ENCODE data around the gene VPS52. TPM values are rescaled to one million over a fixed set of nuclear protein-coding genes. Genes with fewer than 3 reads are reported as not detected.
"Not testable (repeated sequence)": the region's sequence is repeated elsewhere in the genome, so short reads cannot be mapped to it uniquely, and the experiment has no call there.

Gene VPS52
- polyA plus RNA-seq, 3 donors = 71.3 to 95.2 (median 91.5) TPM

- no peak for DNase-seq
Observed at GRCh38 chr6:33271117-33271467, 584 bp downstream of the VPS52 start.

- DNase-seq = no peak
Observed at GRCh38 chr6:33264015-33264414, 7.7 kb downstream of the VPS52 start.

DNA sequence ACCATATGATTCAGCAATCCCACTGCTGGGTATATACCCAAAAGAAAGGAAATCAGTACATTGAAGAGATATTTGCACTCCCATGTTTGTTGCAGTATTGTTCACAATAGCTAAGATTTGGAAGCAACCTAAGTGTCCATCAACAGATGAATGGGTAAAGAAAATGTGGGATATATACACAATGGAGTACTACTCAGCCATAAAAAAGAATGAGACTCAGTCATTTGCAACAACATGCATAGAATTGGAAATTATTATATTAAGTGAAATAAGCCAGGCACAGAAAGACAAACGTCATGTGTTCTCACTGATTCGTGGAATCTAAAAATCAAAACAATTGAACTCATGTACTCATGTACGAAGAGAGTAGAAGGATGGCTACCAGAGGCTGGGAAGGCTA lies 9.2 kb downstream of the VPS52 start:
- not testable (repeated sequence) for DNase-seq

DNA sequence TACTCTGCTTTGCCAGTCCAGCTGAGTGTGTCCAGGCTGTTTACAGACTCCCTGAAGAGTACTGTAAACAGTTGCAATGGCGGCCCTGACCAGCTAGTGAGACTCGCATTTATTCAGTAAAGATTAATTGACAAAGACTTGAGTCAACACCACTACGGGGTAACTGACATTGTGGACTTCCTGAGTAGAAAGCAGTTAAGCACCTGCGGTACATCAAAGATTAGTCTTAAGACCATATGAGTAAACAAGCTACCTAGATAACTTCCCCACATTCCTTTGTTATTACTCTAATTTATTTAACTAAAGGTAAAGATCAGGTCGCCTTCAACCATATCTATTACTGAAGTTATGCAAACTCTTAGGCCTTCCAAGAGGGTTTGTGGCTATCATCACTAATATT lies 12.6 kb downstream of the VPS52 start:
- no peak for DNase-seq

DNA sequence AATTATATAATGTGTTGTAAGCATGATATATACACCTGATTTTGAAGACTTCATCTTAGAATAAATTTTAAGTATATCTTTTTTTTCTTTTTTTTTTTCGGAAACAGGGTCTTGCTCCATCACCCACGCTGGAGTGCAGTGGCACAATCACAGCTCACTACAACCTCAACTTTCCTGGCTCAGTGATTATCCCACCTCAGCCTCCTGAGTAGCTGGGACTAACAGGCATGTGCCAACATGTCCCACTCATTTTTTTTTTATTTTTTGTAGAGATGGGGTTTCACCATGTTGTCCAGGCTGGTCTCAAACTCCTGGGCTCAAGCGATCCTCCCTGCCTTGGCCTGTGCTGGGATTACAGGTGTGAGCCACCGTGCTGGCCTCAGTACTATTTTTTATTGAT lies 17.1 kb downstream of the VPS52 start:
- DNase-seq = no peak

DNA sequence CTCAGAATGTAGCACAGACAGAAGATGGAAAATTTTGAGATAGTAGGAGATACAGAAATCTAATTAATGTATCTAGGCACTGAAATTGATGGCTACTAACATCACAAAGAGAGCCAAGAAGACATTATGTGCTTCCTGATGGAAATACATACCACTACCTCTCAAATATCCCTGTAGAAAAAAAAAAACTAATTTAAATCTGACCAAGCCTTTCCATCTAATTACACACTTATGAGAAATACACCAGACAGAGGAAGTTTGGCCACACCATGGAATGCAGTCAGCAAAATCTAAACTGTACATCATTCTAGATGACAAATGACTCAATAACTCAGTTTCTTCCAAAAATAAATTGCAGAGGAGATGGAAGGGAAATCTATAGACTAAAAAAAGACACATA lies 18.9 kb downstream of the VPS52 start:
- no peak for DNase-seq

GRCh38 chr6:33251395-33252012 lies 20.2 kb downstream of the VPS52 start:
- DNase-seq = no peak

DNA sequence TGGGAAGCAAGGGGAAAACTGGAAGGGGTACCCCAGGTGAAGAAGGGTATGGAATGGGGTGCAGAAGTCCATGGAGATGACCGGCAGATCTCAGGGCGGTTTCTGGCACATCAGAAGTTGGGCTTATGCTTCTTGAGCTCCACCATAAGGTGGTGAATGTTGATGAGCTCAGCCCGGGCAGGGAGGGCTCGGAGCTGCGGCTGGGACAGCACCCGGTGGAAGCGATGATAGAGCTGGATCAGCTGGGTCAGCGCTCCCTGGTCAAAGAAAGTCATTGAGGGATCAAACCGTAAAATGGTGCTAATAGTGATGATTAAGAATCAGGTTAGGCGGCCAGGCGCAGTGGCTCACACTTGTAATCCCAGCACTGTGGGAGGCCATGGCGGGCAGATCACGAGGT lies 20.9 kb downstream of the VPS52 start:
- DNase-seq = no peak

DNA sequence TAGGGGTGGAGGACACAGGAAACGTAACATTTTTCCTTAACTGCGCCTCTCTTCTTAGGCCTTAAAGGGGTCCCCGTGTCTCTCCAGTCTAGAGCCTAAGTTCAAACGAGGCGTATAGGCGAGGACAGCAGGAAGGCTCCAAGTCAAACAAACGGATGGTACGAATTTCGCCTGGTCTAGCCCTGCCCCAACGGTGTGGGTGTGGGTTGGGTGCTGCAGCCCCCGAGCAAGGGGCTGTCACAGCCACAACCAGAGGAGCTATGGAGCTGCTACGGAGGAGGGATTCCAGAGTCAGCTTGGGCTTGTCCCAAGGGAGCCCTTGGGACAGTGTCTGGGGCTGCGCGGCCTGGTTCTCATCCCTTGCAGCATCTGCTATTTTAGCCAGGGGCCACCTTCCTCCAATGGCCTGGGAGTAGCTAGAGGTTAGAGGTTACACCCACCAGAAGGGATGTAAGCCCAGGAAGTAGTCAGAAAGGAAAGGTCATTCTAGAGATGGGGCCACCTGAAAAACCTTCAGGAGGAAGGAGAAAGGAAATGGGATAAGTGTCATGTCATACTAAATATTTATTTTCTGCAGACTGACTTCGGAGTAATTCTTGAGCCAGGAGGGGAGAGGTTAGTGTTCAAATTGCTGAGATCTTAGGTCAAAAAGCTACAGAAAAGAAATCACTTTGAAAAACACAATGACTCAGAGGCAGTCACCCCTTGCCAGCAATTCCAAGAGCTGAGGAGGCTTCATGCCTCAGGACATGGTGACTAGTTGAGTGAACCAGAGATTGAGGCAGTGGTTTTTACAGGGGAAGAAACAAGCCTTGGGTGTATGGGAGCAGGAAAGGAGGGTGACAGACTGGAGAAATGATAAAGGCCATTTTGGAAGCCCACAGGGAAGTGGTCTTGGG lies 21.7 kb downstream of the VPS52 start:
- no peak for DNase-seq

DNA sequence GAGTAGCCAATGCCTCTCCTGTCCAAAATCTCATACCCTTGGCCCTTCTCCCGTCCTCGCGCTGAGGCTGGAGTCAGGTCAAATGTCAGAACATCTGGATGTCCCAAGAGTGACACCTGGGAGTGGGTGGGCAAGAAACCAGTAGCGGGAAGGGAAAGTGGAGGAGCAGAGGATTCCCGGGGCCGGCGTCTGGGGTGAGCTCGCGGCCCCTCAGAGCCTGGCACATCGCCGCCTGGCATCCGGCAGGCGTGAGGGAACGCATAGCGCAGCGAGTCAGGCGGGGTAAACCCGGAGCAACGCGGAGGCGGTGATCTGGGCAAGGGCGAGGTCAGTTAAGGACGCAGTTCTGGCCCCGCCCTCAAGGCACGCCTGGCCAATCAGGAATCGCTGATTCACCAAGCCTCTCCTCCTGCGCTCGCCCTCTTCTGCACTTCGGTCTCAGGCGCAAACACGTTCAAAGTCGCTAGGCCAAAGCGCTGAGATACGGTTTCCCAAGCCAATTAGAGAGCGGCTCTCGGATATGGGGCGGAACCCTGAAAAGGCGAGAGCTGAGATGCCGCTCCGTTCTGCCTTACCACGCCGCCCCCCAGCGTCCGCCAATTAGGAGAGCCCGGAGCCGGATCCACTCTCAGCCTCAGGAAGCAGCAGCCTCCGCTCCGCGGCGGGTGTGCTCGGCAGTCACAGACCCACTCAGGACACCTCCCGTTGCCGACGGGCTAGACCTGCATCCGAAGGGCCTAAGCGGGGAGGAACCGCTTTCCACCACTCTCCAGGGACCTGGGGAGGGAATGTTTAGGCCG lies 22.5 kb downstream of the VPS52 start:
- DNase-seq = peak; percentile 97

DNA sequence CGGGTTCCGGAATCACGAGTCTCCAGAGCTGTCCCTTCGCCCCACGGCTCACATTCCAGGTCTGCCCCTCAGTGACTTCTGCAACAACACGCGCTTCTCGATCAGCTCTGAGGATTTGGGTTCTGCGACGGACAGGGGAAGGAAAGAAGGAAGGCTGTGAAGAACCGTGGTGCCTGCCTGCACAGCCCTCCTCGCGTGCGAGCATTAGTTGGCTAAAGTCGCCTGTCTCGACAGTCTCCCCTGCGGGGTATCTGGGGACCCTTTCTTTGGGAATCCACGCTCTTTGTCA lies 23.1 kb downstream of the VPS52 start:
- no peak for DNase-seq

DNA sequence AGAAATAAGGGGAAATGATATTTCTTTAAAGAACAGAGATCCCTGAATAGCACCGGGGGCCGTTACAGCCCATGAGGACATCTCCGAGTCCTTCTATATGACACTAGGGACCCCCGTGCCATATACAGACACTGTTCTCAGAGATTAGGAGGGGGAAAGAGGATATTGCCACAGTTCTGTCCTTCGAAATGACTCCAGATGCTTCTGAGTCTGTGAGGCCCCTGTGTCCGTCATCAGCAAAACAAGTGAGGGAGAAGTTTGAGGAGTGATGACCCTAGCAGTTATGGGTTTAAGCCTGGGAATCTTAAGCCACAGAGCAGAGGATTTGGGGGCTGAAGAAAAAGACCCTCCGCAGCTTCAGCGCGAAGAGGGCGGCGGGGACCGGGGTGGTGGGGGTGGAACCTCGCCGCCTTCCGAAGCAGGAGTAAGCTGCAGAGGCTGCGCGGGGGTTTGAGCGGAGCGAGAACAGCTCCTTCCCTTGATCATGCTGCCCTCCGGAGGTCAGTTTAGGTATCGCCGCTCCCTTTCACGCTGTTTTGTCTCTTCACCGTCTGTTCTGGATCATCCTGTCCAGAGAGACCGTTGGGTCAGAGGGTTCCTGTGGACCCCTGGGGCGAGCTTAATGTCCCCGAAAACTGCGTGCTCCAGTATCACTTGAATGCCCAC lies 23.6 kb downstream of the VPS52 start:
- peak; percentile 88 for DNase-seq

DNA sequence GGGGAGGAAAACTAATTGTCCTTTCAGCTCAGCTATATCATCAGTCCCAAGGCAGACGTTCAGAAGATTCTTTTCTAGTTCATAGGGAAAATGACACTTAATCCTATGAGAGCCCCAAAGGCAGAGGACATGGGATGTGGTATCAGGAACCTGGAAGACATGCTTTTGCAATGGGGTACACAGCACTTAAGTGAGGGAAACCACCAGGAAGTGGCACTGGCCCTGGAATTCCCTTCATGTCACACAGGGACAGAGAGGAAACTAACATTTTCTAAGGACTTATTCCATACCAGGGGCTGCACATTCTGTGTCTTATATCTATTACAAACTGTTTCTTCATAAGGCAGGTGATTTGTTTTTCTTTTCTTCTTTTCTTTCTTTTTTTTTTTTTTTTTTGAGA lies 28.2 kb downstream of the VPS52 start:
- DNase-seq = no peak

DNA sequence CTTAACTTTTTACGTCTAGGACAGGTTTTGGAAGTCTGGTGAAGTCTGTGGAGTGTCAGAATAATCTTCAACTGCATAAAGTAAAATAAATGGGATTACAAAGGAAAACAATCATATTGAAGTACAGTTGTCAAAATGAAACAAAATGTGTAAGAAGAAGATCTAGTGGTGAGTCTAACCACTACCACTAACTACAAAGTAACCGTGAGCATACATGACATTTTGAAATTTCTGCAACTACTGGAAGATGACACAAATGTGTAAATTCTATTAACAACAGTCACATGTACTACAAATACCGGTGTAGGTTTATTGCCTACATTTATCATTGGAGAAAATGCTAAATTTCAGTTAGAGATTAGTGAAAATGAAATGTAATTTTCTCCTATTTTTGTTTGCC lies 29.7 kb downstream of the VPS52 start:
- no peak for DNase-seq

DNA sequence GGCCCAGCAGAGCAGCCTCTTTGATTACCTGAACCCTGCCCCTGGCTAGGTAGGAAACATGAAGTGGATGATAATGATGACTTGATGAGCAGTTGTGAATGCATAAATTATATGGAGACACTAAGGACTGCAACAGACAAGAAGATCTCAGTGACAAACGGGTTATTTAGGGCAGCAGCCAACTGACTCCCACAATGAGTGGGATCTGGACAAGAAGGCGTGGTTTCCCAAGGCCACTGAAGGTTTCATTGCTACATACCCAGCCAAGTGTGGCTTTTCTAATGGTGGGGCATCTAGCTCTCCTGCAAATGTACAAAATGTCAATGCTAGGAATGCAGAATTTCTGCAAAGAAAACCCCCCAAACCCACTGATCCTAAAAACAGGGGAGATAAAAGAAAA lies 33.9 kb downstream of the VPS52 start:
- peak; percentile 22 for DNase-seq

DNA sequence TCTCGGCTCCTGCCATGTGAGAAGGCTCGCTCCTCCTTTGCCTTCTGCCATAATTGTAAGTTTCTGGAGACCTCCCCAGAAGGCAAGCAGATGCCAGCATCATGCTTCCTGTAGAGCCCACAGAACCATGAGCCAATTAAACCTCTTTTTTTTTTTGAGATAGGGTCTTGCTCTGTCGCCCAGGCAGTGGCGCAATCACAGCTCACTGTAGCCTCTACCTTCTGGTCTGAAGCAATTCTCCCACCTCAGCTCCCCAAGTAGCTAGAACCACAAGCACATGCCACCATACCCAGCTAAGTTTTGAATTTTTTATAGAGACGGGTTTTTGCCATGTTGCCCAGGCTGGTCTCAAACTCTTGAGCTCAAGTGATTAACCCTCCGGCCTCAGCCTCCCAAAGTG lies 34.8 kb downstream of the VPS52 start:
- DNase-seq = no peak

DNA sequence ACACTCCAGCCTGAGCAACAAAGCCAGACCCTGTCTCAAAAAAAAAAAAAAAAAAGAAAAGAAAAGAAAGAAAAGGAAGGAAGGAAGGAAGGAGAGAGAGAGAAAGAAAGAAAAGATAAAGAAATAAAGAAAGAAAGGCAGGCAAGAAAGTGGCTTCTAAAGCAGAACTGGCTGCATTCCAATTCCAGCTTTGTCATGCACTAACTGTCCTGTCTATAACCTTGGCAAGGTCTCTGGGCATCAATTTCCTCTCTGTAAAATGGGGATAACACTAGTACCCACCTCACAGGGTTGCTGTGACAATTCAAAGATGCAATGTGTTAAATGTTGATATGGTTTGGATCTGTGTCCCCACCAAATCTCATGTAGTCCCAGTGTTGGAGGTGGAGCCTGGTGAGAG lies 35.3 kb downstream of the VPS52 start:
- no peak for DNase-seq

- DNase-seq = peak; percentile 59
Observed at GRCh38 chr6:33235221-33235634, 36.4 kb downstream of the VPS52 start.

GRCh38 chr6:33226503-33227120 lies 45.1 kb downstream of the VPS52 start:
- DNase-seq = not testable (repeated sequence)

DNA sequence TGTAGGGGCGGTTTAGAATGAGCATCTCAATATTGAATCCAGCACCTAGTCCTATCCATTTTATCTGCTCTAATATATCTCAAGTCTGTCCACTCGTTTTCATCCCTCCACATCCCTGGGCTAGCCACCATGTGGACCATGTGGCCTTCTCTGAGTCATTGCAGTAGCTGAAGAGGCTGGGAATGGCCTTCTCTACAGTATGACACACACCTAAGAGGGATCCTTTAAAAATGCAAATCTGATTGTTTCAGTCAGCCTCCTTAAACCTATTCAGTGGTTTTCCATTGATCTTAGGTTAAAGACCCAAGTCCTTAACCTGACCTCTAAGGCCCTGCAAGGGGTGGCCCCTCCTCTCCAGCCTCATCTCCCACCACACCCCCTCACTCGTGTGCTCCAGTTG lies 54.0 kb downstream of the VPS52 start:
- DNase-seq = no peak

GRCh38 chr6:33217246-33217645 lies 54.4 kb downstream of the VPS52 start:
- no peak for DNase-seq

DNA sequence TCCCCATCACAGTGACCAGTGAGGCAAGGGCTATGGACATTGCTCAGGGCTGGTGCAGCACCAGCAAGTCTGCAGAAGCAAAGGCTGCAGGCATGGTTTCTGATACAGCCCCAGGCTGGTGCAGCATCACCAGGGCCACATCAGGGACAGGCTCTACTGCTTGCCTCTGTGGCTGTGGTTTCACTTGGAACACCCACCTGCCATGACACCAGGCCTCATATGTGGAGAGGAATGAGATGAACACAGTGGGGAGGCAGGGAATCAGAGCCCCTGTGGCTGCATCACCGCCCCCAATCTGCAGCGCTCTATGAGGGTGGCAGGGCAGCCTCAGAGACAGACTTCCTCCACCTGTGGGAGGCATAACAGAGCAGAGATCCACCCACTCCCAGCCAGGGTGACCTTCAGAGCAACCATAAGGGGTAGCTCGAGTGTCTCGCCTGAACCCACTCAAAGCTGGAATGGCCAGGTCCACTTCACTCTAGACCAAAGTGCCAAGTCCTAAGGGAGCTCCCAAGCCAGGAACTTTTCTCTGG lies 55.5 kb downstream of the VPS52 start:
- DNase-seq = no peak
